ENCODE data around the gene RBMS1. TPM values are rescaled to one million over a fixed set of nuclear protein-coding genes. Genes with fewer than 3 reads are reported as not detected.

RBMS1 gene
- total and polyA plus RNA-seq, 2 of the 13 experiments (the other 11 are each of a cell fraction or from before 2014, with no cell fraction given), result 55.5 to 110 TPM

DNA sequence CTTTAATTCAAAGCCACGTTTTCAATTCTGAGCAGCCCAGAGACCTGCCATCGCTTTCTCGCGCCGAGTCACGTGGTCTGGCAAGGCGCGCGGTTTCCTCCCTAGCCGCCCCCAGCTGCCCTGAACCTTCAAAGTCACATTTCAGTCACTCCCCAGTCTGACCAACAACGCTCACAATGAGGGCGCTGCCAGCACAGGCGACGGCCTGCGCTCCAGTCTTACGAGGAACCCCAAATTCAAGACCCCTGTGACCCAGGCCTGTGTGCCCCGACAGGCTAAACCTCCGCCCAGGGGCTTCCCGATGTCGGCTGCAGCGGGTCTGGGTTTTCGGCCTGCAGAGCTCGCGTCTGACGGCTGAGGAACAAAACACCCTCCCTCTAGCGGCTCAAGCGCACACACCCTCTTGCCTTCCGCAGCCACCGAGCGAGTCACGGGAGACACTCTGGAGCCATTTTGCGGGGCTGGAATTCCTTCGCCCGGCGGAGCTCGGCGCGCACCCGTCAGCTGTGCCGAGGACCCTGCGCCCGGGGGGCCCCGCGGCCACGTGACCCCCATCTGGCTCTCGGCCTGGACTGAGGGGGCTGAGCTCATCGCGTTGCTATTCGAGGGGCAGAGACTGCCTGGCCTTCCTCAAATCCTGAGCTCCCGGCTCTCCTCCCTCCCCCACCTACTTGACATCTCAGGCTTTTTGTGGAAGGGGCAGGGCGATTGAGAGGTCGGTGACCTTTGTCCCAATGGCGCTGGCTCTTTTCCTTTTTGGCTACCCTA, 223.6 kb downstream of the RBMS1 start (continued):
- 0 out of 2 replicates have a peak, but pooled peaks have one; percentile 21 for TF ChIP-seq NFE2L1 (CRISPR knock-in tag; IDR thresholded peaks at IDR 0.05; ENCODE audit: borderline replicate concordance)
- TF ChIP-seq, protein P1, sequence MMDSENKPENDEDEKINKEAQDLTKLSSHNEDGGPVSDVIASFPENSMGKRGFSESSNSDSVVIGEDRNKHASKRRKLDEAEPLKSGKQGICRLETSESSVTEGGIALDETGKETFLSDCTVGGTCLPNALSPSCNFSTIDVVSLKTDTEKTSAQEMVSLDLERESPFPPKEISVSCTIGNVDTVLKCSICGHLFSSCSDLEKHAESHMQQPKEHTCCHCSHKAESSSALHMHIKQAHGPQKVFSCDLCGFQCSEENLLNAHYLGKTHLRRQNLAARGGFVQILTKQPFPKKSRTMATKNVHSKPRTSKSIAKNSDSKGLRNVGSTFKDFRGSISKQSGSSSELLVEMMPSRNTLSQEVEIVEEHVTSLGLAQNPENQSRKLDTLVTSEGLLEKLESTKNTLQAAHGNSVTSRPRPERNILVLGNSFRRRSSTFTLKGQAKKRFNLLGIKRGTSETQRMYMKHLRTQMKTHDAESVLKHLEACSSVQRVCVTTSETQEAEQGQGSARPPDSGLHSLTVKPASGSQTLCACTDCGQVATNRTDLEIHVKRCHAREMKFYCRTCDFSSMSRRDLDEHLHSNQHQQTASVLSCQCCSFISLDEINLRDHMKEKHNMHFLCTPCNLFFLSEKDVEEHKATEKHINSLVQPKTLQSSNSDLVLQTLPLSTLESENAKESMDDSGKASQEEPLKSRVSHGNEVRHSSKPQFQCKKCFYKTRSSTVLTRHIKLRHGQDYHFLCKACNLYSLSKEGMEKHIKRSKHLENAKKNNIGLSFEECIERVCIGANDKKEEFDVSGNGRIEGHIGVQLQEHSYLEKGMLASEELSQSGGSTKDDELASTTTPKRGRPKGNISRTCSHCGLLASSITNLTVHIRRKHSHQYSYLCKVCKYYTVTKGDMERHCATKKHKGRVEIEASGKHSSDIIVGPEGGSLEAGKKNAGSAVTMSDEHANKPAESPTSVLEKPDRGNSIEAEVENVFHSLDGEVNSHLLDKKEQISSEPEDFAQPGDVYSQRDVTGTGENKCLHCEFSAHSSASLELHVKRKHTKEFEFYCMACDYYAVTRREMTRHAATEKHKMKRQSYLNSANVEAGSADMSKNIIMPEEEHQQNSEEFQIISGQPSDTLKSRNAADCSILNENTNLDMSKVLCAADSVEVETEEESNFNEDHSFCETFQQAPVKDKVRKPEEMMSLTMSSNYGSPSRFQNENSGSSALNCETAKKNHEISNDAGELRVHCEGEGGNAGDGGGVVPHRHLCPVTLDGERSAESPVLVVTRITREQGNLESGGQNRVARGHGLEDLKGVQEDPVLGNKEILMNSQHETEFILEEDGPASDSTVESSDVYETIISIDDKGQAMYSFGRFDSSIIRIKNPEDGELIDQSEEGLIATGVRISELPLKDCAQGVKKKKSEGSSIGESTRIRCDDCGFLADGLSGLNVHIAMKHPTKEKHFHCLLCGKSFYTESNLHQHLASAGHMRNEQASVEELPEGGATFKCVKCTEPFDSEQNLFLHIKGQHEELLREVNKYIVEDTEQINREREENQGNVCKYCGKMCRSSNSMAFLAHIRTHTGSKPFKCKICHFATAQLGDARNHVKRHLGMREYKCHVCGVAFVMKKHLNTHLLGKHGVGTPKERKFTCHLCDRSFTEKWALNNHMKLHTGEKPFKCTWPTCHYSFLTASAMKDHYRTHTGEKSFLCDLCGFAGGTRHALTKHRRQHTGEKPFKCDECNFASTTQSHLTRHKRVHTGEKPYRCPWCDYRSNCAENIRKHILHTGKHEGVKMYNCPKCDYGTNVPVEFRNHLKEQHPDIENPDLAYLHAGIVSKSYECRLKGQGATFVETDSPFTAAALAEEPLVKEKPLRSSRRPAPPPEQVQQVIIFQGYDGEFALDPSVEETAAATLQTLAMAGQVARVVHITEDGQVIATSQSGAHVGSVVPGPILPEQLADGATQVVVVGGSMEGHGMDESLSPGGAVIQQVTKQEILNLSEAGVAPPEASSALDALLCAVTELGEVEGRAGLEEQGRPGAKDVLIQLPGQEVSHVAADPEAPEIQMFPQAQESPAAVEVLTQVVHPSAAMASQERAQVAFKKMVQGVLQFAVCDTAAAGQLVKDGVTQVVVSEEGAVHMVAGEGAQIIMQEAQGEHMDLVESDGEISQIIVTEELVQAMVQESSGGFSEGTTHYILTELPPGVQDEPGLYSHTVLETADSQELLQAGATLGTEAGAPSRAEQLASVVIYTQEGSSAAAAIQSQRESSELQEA (CRISPR knock-in tag; IDR thresholded peaks at IDR 0.05; ENCODE audit: not compliant biosample characterization), result peak; percentile 56
- TF ChIP-seq KDM5B (CRISPR knock-in tag; IDR thresholded peaks at IDR 0.05; ENCODE audit: borderline replicate concordance), result peak; percentile 83
- peak; percentile 36; the same call in 1 of the 2 replicates for TF ChIP-seq PHF21A (CRISPR knock-in tag; IDR thresholded peaks at IDR 0.05)
- TF ChIP-seq, protein P2, sequence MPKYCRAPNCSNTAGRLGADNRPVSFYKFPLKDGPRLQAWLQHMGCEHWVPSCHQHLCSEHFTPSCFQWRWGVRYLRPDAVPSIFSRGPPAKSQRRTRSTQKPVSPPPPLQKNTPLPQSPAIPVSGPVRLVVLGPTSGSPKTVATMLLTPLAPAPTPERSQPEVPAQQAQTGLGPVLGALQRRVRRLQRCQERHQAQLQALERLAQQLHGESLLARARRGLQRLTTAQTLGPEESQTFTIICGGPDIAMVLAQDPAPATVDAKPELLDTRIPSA (CRISPR knock-in tag; IDR thresholded peaks at IDR 0.05; ENCODE audit: borderline replicate concordance), result no peak
- no peak for TF ChIP-seq ZBTB21 (CRISPR knock-in tag; IDR thresholded peaks at IDR 0.05)
- peak; percentile 92; the same call in 1 of the 2 replicates for TF ChIP-seq ZNF816 (CRISPR knock-in tag; IDR thresholded peaks at IDR 0.05; ENCODE audit: borderline replicate concordance)
- TF ChIP-seq, protein P3, sequence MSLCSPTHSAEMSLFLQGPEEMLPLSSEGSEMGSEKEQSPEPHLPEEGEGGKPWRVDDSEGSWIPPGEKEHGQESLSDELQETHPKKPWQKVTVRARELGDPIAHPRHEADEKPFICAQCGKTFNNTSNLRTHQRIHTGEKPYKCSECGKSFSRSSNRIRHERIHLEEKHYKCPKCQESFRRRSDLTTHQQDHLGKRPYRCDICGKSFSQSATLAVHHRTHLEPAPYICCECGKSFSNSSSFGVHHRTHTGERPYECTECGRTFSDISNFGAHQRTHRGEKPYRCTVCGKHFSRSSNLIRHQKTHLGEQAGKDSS (CRISPR knock-in tag; IDR thresholded peaks at IDR 0.05; ENCODE audit: borderline replicate concordance, low read depth), result no peak; the same call in 1 of the 2 replicates
- TF ChIP-seq HIVEP1 (CRISPR knock-in tag; IDR thresholded peaks at IDR 0.05), result no peak; the same call in 1 of the 2 replicates
- peak; percentile 70; the same call in 1 of the 2 replicates for TF ChIP-seq ZNF446 (CRISPR knock-in tag; IDR thresholded peaks at IDR 0.05)
- TF ChIP-seq ARID2 (CRISPR knock-in tag; IDR thresholded peaks at IDR 0.05; ENCODE audit: borderline replicate concordance), result peak; percentile 96
- TF ChIP-seq RAD21 (CRISPR knock-in tag; IDR thresholded peaks at IDR 0.05), result peak; percentile 81
- TF ChIP-seq ZSCAN22 (CRISPR knock-in tag; IDR thresholded peaks at IDR 0.05), result 0 out of 2 replicates have a peak, but pooled peaks have one; percentile 33
- TF ChIP-seq, protein P4, sequence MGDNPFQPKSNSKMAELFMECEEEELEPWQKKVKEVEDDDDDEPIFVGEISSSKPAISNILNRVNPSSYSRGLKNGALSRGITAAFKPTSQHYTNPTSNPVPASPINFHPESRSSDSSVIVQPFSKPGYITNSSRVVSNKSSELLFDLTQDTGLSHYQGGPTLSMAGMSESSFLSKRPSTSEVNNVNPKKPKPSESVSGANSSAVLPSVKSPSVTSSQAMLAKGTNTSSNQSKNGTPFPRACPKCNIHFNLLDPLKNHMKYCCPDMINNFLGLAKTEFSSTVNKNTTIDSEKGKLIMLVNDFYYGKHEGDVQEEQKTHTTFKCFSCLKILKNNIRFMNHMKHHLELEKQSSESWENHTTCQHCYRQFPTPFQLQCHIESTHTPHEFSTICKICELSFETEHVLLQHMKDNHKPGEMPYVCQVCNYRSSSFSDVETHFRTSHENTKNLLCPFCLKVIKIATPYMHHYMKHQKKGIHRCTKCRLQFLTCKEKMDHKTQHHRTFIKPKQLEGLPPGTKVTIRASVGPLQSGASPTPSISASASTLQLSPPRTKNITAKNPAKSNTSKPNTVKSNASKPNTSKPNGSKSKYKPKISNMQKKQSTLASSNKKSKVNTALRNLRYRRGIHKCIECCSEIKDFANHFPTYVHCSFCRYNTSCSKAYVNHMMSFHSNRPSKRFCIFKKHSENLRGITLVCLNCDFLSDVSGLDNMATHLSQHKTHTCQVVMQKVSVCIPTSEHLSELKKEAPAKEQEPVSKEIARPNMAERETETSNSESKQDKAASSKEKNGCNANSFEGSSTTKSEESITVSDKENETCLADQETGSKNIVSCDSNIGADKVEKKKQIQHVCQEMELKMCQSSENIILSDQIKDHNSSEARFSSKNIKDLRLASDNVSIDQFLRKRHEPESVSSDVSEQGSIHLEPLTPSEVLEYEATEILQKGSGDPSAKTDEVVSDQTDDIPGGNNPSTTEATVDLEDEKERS (CRISPR knock-in tag; IDR thresholded peaks at IDR 0.05), result peak; percentile 74; the same call in 1 of the 2 replicates
- peak; percentile 72; the same call in 1 of the 2 replicates for TF ChIP-seq WIZ (CRISPR knock-in tag; IDR thresholded peaks at IDR 0.05)

Data from HepG2 (cell line).